A549 (cell line): Measurements from ENCODE around the gene ICAM2. TPM values are rescaled to one million over a fixed set of nuclear protein-coding genes. Genes with fewer than 3 reads are reported as not detected.

Experiments
- ATAC-seq, 2 experiments: fragments of 200-7000 bp in 1 of 2; fragments of >200 bp in 1 of 2; cut with Nextera tagmentation in 1 of 2; cut with Tn5 transposase in 1 of 2; 3 replicates each; pipeline versions ENCODE4 v1.8.0 to v1.9.1; 2018 to 2020; ENCODE audit warnings: mild to moderate bottlenecking in 1 of 2, moderate library complexity in 1 of 2
- CTCF ChIA-PET: fragments of 300-600 bp; sonication (Branson Sonifier 250); formaldehyde crosslinking; extraction: SDS; loops from one replicate; lab custom pipeline; 2021; ENCODE audit warnings: antibody characterized with exemption, inconsistent platforms; lab: Yijun Ruan, JAX
- POLR2A ChIA-PET: fragments of 350-600 bp; formaldehyde crosslinking; extraction: SDS; loops from one replicate; lab custom pipeline; 2021; ENCODE audit warnings: antibody characterized with exemption, inconsistent platforms; lab: Yijun Ruan, JAX
- DNase-seq, 2 experiments: peaks; one replicate each; pipeline versions ENCODE4 v3.0.0 to v3.0.0-alpha.2; 2011 to 2016; ENCODE audit warnings: low read depth in 1 of 2, low spot score in 1 of 2
- FAIRE-seq: peaks from 2 replicates; lab custom pipeline; 2011; peaks lifted over from hg19 to GRCh38; lab: Jason Lieb, UNC
- H3K27ac ChIP-seq, 2 experiments: fragments of >200 bp; sonication (Bioruptor Twin); formaldehyde crosslinking; 3 replicates each; pipeline ENCODE4 v1.5.1; 2016 to 2017
- H3K4me1 ChIP-seq: fragments of >200 bp; sonication (Bioruptor Twin); formaldehyde crosslinking; 3 replicates; pipeline ENCODE4 v1.6.1; 2016
- H3K4me2 ChIP-seq: fragments of >200 bp; sonication (Bioruptor Twin); formaldehyde crosslinking; 3 replicates; pipeline ENCODE4 v1.6.1; 2016
- H3K4me3 ChIP-seq: fragments of >200 bp; sonication (Bioruptor Twin); formaldehyde crosslinking; 3 replicates; pipeline ENCODE4 v1.5.1; 2016
- H3K9me3 ChIP-seq: fragments of >200 bp; sonication (Bioruptor Twin); formaldehyde crosslinking; 3 replicates; pipeline ENCODE4 v1.6.1; 2016
- CBX2 ChIP-seq: fragments of 200-600 bp; sonication (generic); IDR thresholded peaks from 2 replicates; pipeline ENCODE4 v1.6.1; 2016; ENCODE audit warnings: low read depth, mild to moderate bottlenecking, borderline replicate concordance
- CBX8 ChIP-seq: fragments of 200-600 bp; sonication (generic); IDR thresholded peaks from 2 replicates; pipeline ENCODE4 v1.6.1; 2016
- MAFK ChIP-seq: fragments of 450-650 bp; IDR thresholded peaks from 2 replicates; pipeline ENCODE4 v1.6.1; 2014; ENCODE audit not compliant: partially characterized antibody
- MYC ChIP-seq: IDR thresholded peaks from 2 replicates; pipeline ENCODE4 v1.6.1; 2012; ENCODE audit warnings: mild to moderate bottlenecking, inconsistent platforms, low read length, improper control_type of control experiment, borderline replicate concordance
- NFE2L2 ChIP-seq: fragments of 150-350 bp; conservative IDR thresholded peaks from 2 replicates; pipeline ENCODE4 v1.6.1; 2014; ENCODE audit warnings: low read length
- NR3C1 ChIP-seq: fragments of >200 bp; sonication (Bioruptor Twin); formaldehyde crosslinking; IDR thresholded peaks from 3 replicates; pipeline ENCODE4 v1.6.1; 2017
- RAD21 ChIP-seq, 2 experiments: fragments of >200 bp in 1 of 2; sonication (Bioruptor Twin) in 1 of 2; formaldehyde crosslinking in 1 of 2; IDR thresholded peaks in 1 of 2; conservative IDR thresholded peaks in 1 of 2; 2 replicates in 1 of 2; 3 replicates in 1 of 2; pipeline ENCODE4 v1.6.1; 2012 to 2018; ENCODE audit warnings: inconsistent platforms in 1 of 2
- RARB ChIP-seq: fragments of 250-450 bp; sonication (Bioruptor Pico); IDR thresholded peaks from 2 replicates; pipeline ENCODE4 v1.8.0; 2021; ENCODE audit warnings: mild to moderate bottlenecking, moderate library complexity
- RCOR1 ChIP-seq: fragments of 150-350 bp; IDR thresholded peaks from 2 replicates; pipeline ENCODE4 v1.6.1; 2014; ENCODE audit warnings: antibody characterized with exemption, low read length, low read depth
- SMC3 ChIP-seq: fragments of >200 bp; sonication (Bioruptor Twin); formaldehyde crosslinking; IDR thresholded peaks from 3 replicates; pipeline ENCODE4 v1.6.1; 2018; ENCODE audit warnings: inconsistent platforms
- SREBF2 ChIP-seq: fragments of 450-650 bp; IDR thresholded peaks from 2 replicates; pipeline ENCODE4 v1.6.1; 2014; ENCODE audit warnings: mild to moderate bottlenecking, moderate library complexity
- TP53 ChIP-seq: fragments of 250-450 bp; sonication (Bioruptor Pico); IDR thresholded peaks from 2 replicates; pipeline ENCODE4 v1.5.0; 2021; ENCODE audit warnings: mild to moderate bottlenecking, moderate library complexity
- ZFP36 ChIP-seq: fragments of 450-650 bp; IDR thresholded peaks from 2 replicates; pipeline ENCODE4 v1.6.1; 2014; ENCODE audit warnings: borderline replicate concordance; ENCODE audit not compliant: partially characterized antibody
- WGBS: methylation state at CpG from one replicate; pipeline ENCODE4 v1.1.6; 2017; ENCODE audit errors: missing lambda C conversion rate; 5-methylcytosine and 5-hydroxymethylcytosine counted together
- polyA plus RNA-seq, 4 experiments: library from polyadenylated mRNA; depleted of rRNA in 3 of 4; stranded (reverse); fragments of >200 nt; fragmentation: RNase III in 1 of 4; extraction: RNeasy Plus Mini Kit Qiagen cat#74134 plus additional on column Dnase treatment in 1 of 4; gene quantifications; 2 replicates in 3 of 4; 3 replicates in 1 of 4; pipeline ENCODE4 v1.2.3, GENCODE V29; 2011 to 2017
- TF ChIP-seq, protein P1 (sequence below): fragments of >200 bp; sonication (Bioruptor Twin); formaldehyde crosslinking; IDR thresholded peaks from 3 replicates; pipeline ENCODE4 v1.5.1; 2016
- TF ChIP-seq, protein P2 (sequence below): fragments of 450-650 bp; IDR thresholded peaks from 2 replicates; pipeline ENCODE4 v1.6.1; 2014; ENCODE audit warnings: antibody characterized with exemption
- TF ChIP-seq, protein P3 (sequence below): IDR thresholded peaks from 2 replicates; pipeline ENCODE4 v1.6.1; 2012
- TF ChIP-seq, protein P4 (sequence below): fragments of 250-450 bp; sonication (Bioruptor Pico); IDR thresholded peaks from 2 replicates; pipeline ENCODE4 v1.5.0; 2020; ENCODE audit warnings: low read depth, mild to moderate bottlenecking, moderate library complexity
- TF ChIP-seq, protein P5 (sequence below): IDR thresholded peaks from 2 replicates; pipeline ENCODE4 v1.6.1; 2012; ENCODE audit warnings: low read depth, borderline replicate concordance

The ICAM2 gene
- polyA plus RNA-seq, 2 of the 4 experiments (the other 2 are of a cell fraction) = not detected

DNA sequence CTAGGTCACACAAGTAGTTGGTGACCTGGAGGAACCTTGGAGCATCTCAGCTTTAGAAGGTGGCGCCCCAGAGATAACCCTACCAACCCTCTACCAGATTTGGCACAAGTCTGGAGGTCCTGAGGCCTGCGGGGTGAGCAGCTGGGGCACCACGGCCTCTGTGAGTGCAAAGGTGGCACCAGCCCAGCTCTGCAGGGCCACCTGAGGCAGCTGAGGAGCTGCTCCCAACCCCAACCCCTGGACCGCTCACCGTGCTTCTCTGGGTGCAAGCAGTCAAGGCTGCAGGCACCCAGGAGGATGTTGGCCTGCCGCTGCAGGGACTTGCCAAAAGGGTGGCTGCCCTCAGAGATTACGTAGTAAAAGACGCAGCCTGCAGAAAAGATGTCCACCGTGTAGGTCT is 28.4 kb upstream of the ICAM2 start:
- TF ChIP-seq RAD21 (conservative IDR thresholded peaks at IDR 0.05 in 1 of 2, IDR thresholded peaks at IDR 0.05 in 1 of 2) (no peak), NFE2L2 (no peak)
- TF ChIP-seq, protein P1, sequence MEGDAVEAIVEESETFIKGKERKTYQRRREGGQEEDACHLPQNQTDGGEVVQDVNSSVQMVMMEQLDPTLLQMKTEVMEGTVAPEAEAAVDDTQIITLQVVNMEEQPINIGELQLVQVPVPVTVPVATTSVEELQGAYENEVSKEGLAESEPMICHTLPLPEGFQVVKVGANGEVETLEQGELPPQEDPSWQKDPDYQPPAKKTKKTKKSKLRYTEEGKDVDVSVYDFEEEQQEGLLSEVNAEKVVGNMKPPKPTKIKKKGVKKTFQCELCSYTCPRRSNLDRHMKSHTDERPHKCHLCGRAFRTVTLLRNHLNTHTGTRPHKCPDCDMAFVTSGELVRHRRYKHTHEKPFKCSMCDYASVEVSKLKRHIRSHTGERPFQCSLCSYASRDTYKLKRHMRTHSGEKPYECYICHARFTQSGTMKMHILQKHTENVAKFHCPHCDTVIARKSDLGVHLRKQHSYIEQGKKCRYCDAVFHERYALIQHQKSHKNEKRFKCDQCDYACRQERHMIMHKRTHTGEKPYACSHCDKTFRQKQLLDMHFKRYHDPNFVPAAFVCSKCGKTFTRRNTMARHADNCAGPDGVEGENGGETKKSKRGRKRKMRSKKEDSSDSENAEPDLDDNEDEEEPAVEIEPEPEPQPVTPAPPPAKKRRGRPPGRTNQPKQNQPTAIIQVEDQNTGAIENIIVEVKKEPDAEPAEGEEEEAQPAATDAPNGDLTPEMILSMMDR = no peak
- DNase-seq (no peak), ATAC-seq (no peak), FAIRE-seq (no peak)
- POLR2A ChIA-PET = no interaction called here
- Histone ChIP-seq H3K4me1 (no peaks in the 10 kb centered on the region), H3K4me3 (no peak overlapping the region), H3K4me2 (no peak overlapping the region), H3K9me3 (no peaks in the 10 kb centered on the region), H3K27ac (no peak overlapping the region)
- CTCF ChIA-PET = interaction anchor here (0.9 to 11.6 kb wide), 6 partner anchors 21 to 200 kb away, joined by 3 to 206 read pairs (median 6); partner anchors contain the start of gene ERN1
- WGBS = 92% methylated on average over 9 of the region's 9 CpGs

DNA sequence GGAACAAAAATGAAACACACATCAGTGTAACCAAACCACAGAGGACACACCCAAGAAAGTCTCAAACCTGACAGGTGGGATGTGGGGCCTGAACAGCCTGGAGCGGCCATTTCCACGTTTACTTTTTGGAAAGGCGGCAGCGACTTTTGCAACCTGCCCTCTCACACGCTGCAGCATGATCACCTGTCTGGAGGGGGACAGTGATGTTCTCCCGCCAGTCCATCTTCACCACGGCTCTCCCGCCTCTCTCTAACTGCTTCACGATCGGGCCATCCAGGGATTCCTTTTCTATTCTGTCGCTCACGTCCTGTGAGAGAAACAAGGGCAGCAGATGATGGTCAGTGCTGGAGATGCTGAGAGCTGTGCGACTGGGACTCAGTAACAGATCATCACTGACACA is 24.7 kb upstream of the ICAM2 start:
- no peak overlapping the region for H3K4me3 ChIP-seq
- FAIRE-seq = no peak
- no peaks in the 10 kb centered on the region for H3K9me3 ChIP-seq
- H3K4me1 ChIP-seq = no peaks in the 10 kb centered on the region
- H3K4me2 ChIP-seq = no peak overlapping the region
- TF ChIP-seq, protein P2, sequence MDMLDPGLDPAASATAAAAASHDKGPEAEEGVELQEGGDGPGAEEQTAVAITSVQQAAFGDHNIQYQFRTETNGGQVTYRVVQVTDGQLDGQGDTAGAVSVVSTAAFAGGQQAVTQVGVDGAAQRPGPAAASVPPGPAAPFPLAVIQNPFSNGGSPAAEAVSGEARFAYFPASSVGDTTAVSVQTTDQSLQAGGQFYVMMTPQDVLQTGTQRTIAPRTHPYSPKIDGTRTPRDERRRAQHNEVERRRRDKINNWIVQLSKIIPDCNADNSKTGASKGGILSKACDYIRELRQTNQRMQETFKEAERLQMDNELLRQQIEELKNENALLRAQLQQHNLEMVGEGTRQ = no peak
- TF ChIP-seq, protein P3, sequence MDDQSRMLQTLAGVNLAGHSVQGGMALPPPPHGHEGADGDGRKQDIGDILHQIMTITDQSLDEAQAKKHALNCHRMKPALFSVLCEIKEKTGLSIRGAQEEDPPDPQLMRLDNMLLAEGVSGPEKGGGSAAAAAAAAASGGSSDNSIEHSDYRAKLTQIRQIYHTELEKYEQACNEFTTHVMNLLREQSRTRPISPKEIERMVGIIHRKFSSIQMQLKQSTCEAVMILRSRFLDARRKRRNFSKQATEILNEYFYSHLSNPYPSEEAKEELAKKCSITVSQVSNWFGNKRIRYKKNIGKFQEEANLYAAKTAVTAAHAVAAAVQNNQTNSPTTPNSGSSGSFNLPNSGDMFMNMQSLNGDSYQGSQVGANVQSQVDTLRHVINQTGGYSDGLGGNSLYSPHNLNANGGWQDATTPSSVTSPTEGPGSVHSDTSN = no peak
- TF ChIP-seq SMC3 (no peak), NR3C1 (no peak), RARB (no peak), ZFP36 (no peak), MYC (no peak), RCOR1 (no peak), CBX8 (no peak), TP53 (CRISPR knock-in tag) (no peak), MAFK (no peak), SREBF2 (no peak), NFE2L2 (no peak), CBX2 (no peak)
- TF ChIP-seq, protein P4, sequence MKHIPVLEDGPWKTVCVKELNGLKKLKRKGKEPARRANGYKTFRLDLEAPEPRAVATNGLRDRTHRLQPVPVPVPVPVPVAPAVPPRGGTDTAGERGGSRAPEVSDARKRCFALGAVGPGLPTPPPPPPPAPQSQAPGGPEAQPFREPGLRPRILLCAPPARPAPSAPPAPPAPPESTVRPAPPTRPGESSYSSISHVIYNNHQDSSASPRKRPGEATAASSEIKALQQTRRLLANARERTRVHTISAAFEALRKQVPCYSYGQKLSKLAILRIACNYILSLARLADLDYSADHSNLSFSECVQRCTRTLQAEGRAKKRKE (CRISPR knock-in tag) = no peak
- TF ChIP-seq, protein P5, sequence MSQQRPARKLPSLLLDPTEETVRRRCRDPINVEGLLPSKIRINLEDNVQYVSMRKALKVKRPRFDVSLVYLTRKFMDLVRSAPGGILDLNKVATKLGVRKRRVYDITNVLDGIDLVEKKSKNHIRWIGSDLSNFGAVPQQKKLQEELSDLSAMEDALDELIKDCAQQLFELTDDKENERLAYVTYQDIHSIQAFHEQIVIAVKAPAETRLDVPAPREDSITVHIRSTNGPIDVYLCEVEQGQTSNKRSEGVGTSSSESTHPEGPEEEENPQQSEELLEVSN = no peak
- POLR2A ChIA-PET = no interaction called here
- 88% methylated on average over 13 of the region's 13 CpGs for WGBS
- CTCF ChIA-PET = interaction anchor here (0.8 to 11.6 kb wide), 8 partner anchors 9 to 133 kb away, joined by 3 to 206 read pairs (median 6); partner anchors contain the start of genes CSHL1 and ERN1
- H3K27ac ChIP-seq = no peak overlapping the region
- no peak for ATAC-seq
- DNase-seq = no peak
